GM21526 (cell line): ENCODE data around the gene TLK2.
A peak's percentile ranks its signal among the peaks of the same experiment; 100 is the strongest.
"Not testable (repeated sequence)": the region's sequence is repeated elsewhere in the genome, so short reads cannot be mapped to it uniquely, and the experiment has no call there.

Experiments
- ATAC-seq: cut with Tn5 transposase; IDR thresholded peaks from one replicate; pipeline ENCODE4 v1.9.1; 2021; ENCODE audit warnings: moderate library complexity; ENCODE audit not compliant: unreplicated experiment, low FRiP score

Gene TLK2

GRCh38 chr17:62479639-62480258 is 1.1 kb downstream of the TLK2 start:
- peak; percentile 11 for ATAC-seq

GRCh38 chr17:62482553-62482952 is 3.9 kb downstream of the TLK2 start:
- ATAC-seq, result not testable (repeated sequence)

GRCh38 chr17:62490990-62491389 is 12.4 kb downstream of the TLK2 start:
- ATAC-seq, result not testable (repeated sequence)

- not testable (repeated sequence) for ATAC-seq
Observed at GRCh38 chr17:62493049-62493655, 14.5 kb downstream of the TLK2 start.

- ATAC-seq, result not testable (repeated sequence)
Observed at GRCh38 chr17:62494073-62494472, 15.4 kb downstream of the TLK2 start.

- ATAC-seq, result not testable (repeated sequence)
Observed at GRCh38 chr17:62496344-62496743, 17.7 kb downstream of the TLK2 start.

- ATAC-seq, result not testable (repeated sequence)
Observed at GRCh38 chr17:62498796-62499195, 20.2 kb downstream of the TLK2 start.

- ATAC-seq, result not testable (repeated sequence)
Observed at GRCh38 chr17:62500463-62500862, 21.8 kb downstream of the TLK2 start.

GRCh38 chr17:62504857-62505256 is 26.2 kb downstream of the TLK2 start:
- not testable (repeated sequence) for ATAC-seq

- ATAC-seq, result not testable (repeated sequence)
Observed at GRCh38 chr17:62507191-62507836, 28.7 kb downstream of the TLK2 start.

- ATAC-seq, result not testable (repeated sequence)
Observed at GRCh38 chr17:62510247-62510819, 31.7 kb downstream of the TLK2 start.

GRCh38 chr17:62511014-62511413 is 32.4 kb downstream of the TLK2 start:
- not testable (repeated sequence) for ATAC-seq

- not testable (repeated sequence) for ATAC-seq
Observed at GRCh38 chr17:62516376-62516775, 37.8 kb downstream of the TLK2 start.

- ATAC-seq, result not testable (repeated sequence)
Observed at GRCh38 chr17:62521295-62521694, 42.7 kb downstream of the TLK2 start.

- not testable (repeated sequence) for ATAC-seq
Observed at GRCh38 chr17:62524077-62524476, 45.5 kb downstream of the TLK2 start.

- ATAC-seq, result not testable (repeated sequence)
Observed at GRCh38 chr17:62525317-62525716, 46.7 kb downstream of the TLK2 start.

GRCh38 chr17:62530936-62531335 is 52.3 kb downstream of the TLK2 start:
- ATAC-seq, result not testable (repeated sequence)

- ATAC-seq, result not testable (repeated sequence)
Observed at GRCh38 chr17:62536557-62536956, 57.9 kb downstream of the TLK2 start.

GRCh38 chr17:62541073-62541472 is 62.4 kb downstream of the TLK2 start:
- not testable (repeated sequence) for ATAC-seq

- not testable (repeated sequence) for ATAC-seq
Observed at GRCh38 chr17:62543278-62543775, 64.7 kb downstream of the TLK2 start.

- not testable (repeated sequence) for ATAC-seq
Observed at GRCh38 chr17:62546066-62546465, 67.4 kb downstream of the TLK2 start.
